ENCODE data around the gene ZNF608. TPM values are rescaled to one million over a fixed set of nuclear protein-coding genes. Genes with fewer than 3 reads are reported as not detected.

ZNF608 gene
- total and polyA plus RNA-seq, 2 donors (not counting 3 experiments of a cell fraction or from before 2014, with no cell fraction given): 16.2 to 33.6 TPM

- peaks cover 31% of the 10 kb centered on the region for H3K79me2 ChIP-seq (ENCODE audit: control insufficient read depth, insufficient read depth, low read length)
- TF ChIP-seq MYC (IDR thresholded peaks at IDR 0.05; ENCODE audit: low read depth, low read length) (no peak), POLR2AphosphoS5 (IDR thresholded peaks at IDR 0.05; ENCODE audit: insufficient read depth, low read depth, low read length) (no peak), JUN (IDR thresholded peaks at IDR 0.05; ENCODE audit: borderline replicate concordance, insufficient read depth, insufficient read length, low read depth) (no peak), FOS (IDR thresholded peaks at IDR 0.05; ENCODE audit: borderline replicate concordance, insufficient read depth, low read length) (no peak), POLR2A (IDR thresholded peaks at IDR 0.05; ENCODE audit: low read depth, low read length) (no peak), MAX (IDR thresholded peaks at IDR 0.05; ENCODE audit: insufficient read depth, insufficient read length) (peak; percentile 89), GATA2 (IDR thresholded peaks at IDR 0.05; ENCODE audit: insufficient read depth, insufficient read length, low read depth, low read length) (no peak)
- TF ChIP-seq, protein P1, sequence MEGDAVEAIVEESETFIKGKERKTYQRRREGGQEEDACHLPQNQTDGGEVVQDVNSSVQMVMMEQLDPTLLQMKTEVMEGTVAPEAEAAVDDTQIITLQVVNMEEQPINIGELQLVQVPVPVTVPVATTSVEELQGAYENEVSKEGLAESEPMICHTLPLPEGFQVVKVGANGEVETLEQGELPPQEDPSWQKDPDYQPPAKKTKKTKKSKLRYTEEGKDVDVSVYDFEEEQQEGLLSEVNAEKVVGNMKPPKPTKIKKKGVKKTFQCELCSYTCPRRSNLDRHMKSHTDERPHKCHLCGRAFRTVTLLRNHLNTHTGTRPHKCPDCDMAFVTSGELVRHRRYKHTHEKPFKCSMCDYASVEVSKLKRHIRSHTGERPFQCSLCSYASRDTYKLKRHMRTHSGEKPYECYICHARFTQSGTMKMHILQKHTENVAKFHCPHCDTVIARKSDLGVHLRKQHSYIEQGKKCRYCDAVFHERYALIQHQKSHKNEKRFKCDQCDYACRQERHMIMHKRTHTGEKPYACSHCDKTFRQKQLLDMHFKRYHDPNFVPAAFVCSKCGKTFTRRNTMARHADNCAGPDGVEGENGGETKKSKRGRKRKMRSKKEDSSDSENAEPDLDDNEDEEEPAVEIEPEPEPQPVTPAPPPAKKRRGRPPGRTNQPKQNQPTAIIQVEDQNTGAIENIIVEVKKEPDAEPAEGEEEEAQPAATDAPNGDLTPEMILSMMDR (IDR thresholded peaks at IDR 0.05; ENCODE audit: extremely low read depth in 1 of 2, insufficient read depth in 1 of 2, low read depth in 1 of 2, low read length in 2 of 2): no peak
- POLR2A ChIA-PET: interaction anchor here (0.6 to 2.7 kb wide), 9 partner anchors 10 to 667 kb away, joined by 3 to 22 read pairs (median 3); no protein-coding TSS in a partner anchor
- no peaks in the 10 kb centered on the region for H3K36me3 ChIP-seq (ENCODE audit: control insufficient read depth in 2 of 2, extremely low read depth in 1 of 2, insufficient read depth in 2 of 2, low read length in 2 of 2)
- no peaks in the 10 kb centered on the region for H3K9me1 ChIP-seq (replicated peaks; ENCODE audit: control insufficient read depth, extremely low read depth, insufficient read depth, low read length)
- H3K27me3 ChIP-seq (ENCODE audit: control insufficient read depth in 2 of 2, insufficient read depth in 2 of 2, low read length in 2 of 2): no peaks in the 10 kb centered on the region
- H3K9me3 ChIP-seq (replicated peaks; ENCODE audit: control insufficient read depth, insufficient read depth, low read length): no peaks in the 10 kb centered on the region
- peak overlapping the region; percentile 57 for H2AFZ ChIP-seq (ENCODE audit: low read depth, low read length)
- H3K4me1 ChIP-seq (ENCODE audit: control insufficient read depth, extremely low read depth, insufficient read depth, low read length): peaks cover 38% of the 10 kb centered on the region
- H4K20me1 ChIP-seq (replicated peaks; ENCODE audit: control insufficient read depth, extremely low read depth, insufficient read depth, low read length): no peaks in the 10 kb centered on the region
- H3K9ac ChIP-seq (replicated peaks; ENCODE audit: extremely low read depth, insufficient read depth, low read length): peak overlapping the region; percentile 100
- H3K4me2 ChIP-seq (ENCODE audit: insufficient read depth, low read length): peak overlapping the region; percentile 99
- dilution Hi-C loops (cut with MboI; ENCODE audit: extremely low pct_ligation_motif_present, low sequenced_read_pairs) (no loop called here), intact Hi-C loops (cut with micrococcal nuclease) (loop anchor here (1.0 to 10.0 kb wide), 17 partner anchors 96 to 1088 kb away; no protein-coding TSS in a partner anchor)
- H3K4me3 ChIP-seq (replicated peaks in 1 of 3; ENCODE audit: insufficient read depth in 1 of 3, low read depth in 1 of 3, low read length in 3 of 3): peak overlapping the region; percentile 65 to 99 (median 95)
- DNase-seq (ENCODE audit: low read depth, low spot score) (peak; percentile 95), FAIRE-seq (peak; percentile 78)
- TSS peak; percentile 47 for BruUV-seq (replicated peaks)
- CTCF ChIA-PET: interaction anchor here (0.6 to 3.0 kb wide), 15 partner anchors 37 to 1089 kb away, joined by 3 to 16 read pairs (median 4); no protein-coding TSS in a partner anchor
- H3K27ac ChIP-seq (ENCODE audit: insufficient read depth, low read depth, low read length): peak overlapping the region; percentile 98
Observed at GRCh38 chr5:124746916-124747790, 714 bp upstream of the ZNF608 start.
